HG03342 (cell line): ENCODE data around the gene NBR1.
A peak's percentile ranks its signal among the peaks of the same experiment; 100 is the strongest.
"Not testable (repeated sequence)": the region's sequence is repeated elsewhere in the genome, so short reads cannot be mapped to it uniquely, and the experiment has no call there.

Experiments used
- ATAC-seq: cut with Tn5 transposase; IDR thresholded peaks from one replicate; pipeline ENCODE4 v1.9.1; 2021; ENCODE audit warnings: mild to moderate bottlenecking, moderate library complexity; ENCODE audit not compliant: unreplicated experiment

Gene NBR1

DNA sequence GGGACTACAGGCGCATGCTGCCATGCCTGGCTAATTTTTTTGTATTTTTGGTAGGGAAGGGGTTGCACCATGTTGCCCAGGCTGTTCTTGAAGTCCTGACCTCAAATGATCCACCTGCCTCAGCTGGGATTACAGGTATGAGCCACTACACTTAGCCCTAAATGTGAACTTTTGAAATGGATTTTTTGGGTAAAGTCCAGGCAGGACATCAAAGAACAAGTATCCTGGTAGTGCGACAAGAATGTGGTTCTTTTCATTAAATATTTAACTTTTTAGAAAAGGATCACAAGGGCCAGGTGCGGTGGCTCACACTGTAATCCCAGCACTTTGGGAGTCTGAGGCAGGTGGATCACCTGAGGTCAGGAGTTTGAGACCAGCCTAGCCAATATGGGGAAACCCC is 15.3 kb upstream of the NBR1 start:
- ATAC-seq, result no peak

DNA sequence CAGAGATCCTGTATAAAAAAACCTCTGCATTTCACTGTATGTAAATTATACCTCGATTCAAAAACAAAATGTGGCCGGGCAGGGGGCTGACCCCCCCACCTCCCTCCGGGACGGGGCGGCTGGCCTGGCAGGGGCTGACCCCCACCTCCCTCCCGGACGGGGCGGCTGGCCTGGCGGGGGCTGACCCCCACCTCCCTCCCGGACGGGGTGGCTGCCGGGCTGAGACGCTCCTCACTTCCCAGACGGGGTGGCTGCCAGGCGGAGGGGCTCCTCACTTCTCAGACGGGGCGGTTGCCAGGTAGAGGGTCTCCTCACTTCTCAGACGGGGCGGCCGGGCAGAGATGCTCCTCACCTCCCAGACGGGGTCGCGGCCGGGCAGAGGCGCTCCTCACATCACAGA is 11.8 kb upstream of the NBR1 start:
- ATAC-seq, result not testable (repeated sequence)

DNA sequence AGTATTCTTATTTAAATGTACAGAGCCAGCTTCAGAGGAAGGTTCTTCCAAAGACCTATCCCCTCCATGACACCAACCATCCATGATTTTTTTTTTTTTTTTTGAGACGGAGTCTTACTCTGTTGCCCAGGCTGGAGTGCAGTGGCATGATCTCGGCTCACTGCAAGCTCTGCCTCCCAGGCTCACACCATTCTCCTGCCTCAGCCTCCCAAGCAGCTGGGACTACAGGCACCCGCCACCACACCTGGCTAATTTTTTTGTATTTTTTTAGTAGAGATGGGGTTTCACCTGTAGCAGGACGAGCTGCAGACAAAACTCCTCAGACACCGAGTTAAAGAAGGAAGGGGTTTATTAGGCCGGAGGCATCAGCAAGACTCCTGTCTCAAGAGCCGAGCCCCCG is 11.1 kb upstream of the NBR1 start:
- not testable (repeated sequence) for ATAC-seq

DNA sequence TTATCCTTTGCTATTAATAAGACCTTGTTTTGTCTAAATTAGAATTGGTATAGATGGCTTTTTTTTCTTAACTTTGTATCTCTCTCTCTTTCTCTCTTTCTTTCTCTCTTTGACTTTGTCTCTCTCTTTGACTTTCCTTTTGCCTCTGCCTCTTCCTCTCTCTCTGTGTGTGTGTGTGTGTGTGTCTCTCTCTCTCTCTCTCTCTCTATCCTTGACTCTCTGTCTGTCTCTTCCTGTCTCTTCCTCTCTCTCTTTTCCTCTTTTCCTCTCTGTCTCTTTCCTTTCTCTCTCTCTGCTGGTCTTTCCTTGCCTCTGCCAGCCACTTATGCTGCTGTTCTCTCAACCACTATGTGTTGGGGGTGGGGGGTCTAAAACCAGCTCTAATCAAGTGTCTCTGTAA is 5.0 kb upstream of the NBR1 start:
- not testable (repeated sequence) for ATAC-seq

DNA sequence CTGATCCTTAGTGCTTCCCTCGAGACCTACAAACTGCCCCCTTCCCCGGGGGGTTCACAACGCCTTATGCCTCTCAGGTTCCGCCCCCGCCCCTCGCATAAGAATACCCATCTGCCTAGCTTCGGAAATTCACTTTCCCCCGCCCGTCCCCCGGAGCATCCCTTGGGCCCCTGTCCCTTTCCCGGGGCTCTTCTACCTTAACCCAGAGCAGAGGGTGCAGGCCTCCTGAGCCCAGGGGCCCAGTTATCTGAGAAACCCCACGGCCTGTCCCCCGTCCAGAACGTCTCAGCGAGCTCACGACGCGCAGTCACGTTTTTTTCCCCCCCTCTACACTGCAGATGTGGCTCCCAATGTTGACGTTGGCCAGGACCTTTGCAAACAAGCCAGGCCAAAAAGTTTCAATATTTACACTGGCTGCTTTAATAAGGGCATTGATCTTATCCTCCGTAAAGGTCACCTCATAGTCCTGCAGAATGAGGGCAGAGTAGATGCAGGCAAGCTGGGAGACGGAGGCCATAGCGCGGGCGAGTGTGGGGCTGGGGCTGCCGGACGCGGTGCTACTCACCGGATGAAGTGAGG is 1.4 kb upstream of the NBR1 start:
- peak; percentile 25 for ATAC-seq

DNA sequence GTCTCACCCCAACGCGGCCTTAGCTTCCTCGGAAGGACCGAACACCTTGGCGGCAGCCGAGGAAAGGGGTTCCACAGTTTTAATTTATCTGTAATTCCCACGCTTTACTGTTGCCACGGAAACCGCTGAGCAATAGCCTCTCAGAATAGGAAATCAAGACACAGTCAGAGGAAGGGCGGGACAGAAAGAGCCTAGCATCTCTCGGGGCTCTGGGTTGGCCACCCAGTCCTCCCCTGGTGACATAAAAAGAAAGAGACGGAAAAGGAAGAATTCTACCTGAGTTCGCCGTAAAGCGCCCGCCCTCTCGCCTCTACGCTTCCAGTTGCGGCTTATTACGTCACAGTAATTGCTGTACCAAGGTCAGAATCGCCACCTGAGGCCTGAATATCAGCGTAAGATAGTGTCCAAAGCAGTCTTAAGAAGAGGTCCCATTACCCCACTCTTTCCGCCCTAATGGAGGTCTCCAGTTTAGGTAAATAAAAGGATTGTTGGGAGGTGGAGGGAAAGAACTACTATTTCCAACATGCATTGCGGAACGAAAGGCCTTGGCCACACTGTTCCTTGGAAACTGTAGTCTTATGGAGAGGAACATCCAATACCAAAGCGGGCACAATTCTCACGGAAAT is 761 bp upstream of the NBR1 start:
- ATAC-seq, result peak; percentile 69

DNA sequence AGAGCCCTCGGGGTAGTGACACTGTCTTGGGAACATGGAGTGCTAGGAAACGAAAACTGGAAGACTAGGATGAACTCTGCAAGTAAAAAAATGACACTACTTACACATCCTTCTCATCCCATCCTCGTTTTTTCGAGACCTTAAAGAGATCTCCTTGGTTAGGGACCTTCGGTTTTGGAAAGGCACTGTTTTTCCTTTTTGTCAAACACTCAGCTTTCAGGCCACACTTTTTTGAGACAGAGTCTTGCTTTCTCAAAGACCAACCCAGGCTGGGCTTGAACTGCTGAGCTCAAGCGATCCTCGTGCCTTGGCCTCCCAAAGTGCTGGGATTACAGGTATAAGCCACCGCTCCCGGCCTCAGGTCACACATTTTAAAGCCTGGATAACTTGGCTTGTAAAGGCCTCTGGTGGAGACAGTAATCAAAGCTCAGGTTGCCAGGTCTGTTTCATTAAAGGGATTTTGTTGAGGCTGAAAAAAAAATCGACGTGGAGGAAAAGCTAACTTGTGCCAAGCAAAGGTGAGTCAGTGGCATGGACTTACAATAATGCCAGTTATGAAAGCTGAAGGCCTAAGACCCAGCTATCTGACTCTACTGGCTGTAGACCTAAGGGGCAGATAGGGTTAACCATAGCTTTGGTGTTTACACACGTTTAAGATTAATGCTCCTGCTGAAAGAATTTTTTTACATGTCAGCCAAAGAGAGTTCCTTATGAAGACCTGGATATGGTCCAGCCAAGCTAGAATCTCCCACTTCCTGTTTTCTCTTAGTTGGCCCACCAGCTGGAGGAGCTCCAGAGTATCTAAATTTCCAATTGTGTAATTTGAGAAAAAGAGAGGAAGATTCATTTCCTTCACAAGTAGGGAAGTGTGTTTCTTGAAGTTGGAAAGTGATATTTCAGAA is 823 bp downstream of the NBR1 start:
- ATAC-seq, result no peak

DNA sequence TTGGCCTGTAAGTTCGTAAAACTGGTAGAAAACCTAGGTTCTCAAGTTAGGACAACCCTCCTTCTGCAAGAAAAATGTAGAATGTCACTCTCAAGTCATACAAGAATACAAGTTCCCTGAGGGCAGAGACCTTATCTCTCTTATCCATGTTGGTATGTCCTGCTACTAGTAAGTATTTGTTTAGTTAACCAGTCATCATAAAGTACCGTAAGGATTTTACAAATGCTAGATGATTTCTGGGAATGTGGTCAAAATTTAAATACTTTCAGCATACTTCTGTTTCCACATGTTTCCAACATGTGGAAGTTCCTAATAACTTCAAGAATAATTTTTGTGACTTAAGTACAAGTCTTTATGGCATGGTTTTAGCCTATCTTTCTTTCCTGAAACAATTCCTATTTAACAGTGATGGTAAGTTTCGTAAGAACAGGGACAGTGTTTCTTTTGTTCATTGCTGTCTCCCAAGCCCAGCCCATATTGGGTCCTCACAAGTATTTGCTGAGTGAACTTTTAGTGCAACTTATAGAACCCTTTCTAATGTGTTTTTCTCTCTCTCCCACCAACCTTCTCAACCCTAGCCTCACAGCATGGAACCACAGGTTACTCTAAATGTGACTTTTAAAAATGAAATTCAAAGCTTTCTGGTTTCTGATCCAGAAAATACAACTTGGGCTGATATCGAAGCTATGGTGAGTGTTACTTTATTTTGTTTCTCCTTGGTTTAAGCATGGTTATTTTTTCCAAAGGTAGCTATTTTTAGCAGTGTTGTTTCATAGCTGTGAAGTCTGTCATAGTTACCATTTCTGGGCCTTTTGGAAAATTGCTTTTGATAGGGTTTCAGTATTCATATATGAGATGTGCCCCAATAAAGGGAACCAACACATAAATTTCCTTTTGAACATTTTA is 4.5 kb downstream of the NBR1 start:
- ATAC-seq, result no peak

DNA sequence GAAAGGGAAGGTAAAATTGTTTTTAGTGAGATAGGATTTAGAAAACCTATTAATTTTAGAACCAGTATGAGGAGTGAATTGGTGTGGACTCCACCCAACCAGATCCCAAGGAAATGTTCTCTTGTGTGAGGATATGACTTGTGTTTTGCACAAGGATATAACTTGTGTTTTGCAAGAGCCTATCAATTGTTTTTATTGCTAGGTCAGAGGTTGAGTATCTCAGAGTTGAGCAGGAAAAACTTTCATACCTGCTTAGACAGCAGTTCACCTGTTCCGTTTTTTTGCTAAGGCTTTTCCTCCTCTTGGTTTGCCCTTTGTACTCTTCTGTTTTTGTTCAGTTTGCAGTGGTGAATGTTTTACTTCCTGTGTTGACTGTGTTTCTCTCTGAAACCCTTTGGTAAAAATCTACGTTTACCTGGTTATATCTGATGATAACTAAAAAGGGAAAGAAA is 5.1 kb downstream of the NBR1 start:
- ATAC-seq, result no peak

DNA sequence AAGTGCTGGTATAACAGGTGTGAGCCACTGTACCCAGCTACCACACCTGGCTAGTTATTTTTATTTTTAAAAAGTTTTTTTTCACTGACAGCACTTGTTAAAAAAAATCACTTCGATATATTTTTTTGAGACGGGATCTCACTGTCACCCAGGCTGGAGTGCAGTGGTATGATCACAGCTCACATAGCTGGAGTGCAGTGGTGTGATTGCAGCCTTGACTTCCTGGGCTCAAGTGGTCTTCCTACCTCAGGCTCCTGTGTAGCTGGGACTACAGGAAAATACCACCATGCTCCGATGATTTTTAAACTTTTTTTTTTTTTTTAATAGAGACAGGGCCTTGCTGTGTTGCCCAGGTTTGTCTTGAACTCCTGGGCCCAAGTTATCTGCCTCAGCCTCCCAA is 12.9 kb downstream of the NBR1 start:
- ATAC-seq, result no peak

DNA sequence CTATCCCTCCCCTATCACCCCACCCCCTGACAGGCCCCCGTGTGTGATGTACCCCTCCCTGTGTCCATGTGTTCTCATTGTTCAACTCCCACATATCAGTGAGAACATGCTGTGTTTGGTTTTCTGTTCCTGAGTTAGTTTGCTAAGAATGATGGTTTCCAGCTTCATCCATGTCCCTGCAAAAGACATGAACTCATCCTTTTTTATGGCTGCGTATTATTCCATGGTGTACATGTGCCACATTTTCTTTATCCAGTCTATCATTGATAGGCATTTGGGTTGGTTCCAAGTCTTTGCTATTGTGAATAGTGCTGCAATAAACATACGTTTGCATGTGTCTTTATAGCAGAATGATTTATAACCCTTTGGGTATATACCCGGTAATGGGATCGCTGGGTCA is 15.6 kb downstream of the NBR1 start:
- not testable (repeated sequence) for ATAC-seq

DNA sequence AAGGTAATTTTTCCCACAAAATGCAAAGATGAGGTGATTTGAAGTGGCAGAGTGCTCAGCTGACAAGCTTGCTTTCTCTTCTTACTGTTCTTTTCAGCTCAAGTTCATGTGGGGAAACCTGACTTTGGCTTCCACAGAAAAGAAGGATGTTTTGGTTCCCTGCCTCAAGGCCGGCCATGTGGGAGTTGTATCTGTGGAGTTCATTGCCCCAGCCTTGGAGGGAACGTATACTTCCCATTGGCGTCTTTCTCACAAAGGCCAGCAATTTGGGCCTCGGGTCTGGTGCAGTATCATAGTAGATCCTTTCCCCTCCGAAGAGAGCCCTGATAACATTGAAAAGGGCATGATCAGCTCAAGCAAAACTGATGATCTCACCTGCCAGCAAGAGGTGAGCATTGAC is 22.2 kb downstream of the NBR1 start:
- ATAC-seq, result no peak

DNA sequence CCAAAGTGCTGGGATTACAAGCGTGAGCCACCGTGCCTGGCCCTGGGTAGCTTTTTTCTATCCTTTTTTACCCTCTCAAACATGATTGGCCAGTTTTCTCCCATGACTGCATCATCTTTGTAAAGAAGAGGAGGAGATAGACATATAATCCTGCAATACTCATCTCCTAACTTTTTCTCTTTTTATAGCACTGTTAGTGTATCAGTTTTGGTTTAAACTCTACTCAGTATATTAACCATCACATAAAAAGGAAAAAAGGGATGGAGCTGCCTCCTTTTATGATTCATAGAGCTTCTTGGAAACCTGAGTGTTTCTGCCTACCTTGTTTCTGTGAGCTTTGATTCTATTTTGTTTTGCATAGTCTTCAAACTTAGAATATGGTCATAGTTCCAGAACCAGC is 28.6 kb downstream of the NBR1 start:
- ATAC-seq, result no peak

DNA sequence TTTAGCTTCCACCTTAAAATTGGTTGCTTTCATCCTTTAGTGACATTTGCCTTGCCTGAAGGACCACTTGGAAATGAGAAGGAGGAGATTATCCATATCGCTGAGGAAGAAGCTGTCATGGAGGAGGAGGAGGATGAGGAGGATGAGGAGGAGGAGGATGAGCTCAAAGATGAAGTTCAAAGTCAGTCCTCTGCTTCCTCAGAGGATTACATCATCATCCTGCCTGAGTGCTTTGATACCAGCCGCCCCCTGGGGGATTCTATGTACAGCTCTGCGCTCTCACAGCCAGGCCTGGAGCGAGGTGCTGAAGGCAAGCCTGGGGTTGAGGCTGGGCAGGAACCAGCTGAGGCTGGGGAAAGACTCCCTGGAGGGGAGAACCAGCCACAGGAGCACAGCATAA is 29.1 kb downstream of the NBR1 start:
- no peak for ATAC-seq

DNA sequence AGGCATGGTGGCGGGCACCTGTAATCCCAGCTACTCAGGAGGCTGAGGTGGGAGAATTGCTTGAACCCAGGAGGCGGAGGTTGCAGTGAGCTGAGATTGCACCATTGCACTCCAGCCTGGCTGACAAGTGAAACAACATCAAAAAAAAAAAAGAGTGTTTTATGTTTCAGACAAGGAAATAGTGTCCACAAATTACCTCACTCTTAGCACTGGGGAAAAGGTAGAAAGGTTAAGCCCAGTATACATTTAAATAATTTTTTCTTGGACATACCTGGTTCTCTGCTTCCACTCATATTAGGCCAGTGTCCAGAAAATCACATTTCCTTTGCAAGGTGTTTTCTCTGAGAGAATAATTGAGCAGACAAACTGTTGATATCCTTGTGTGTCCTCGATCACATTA is 32.0 kb downstream of the NBR1 start:
- ATAC-seq, result not testable (repeated sequence)

DNA sequence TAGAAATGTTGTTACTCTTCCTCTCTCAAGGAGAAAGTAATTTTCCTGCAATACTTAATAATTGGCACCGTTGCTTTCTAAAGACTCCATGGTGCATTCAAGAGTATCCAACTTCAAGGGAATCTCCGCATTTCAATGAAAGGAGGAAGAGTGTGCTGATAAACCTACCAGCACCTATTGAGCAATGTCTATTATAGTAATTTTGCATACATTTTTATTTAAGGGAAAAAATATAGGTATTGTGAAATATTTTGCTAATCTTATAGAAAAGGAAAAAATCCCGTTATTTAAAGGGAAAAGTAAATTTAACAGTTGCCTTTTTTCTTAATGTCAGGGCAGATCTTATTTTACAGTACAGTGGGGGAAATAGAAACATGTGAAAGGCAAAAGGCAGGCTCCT is 39.6 kb downstream of the NBR1 start:
- ATAC-seq, result no peak

DNA sequence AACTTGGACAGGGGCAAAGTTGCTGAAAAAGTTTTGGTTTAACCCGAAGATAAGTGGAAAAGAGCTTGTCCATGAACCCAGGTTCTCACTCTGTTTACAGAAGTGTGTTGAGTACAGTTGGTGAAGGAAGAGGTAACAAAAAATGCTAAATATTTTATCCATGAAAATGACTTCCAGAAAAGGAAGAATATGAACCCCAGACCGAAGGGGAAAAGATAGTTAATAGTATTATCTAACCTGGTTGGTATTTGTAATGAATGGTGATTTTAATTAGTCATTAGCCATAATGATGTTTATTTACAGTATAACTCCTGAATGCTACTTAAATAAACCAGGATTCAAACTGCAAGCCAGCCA is 40.1 kb downstream of the NBR1 start:
- ATAC-seq, result no peak

DNA sequence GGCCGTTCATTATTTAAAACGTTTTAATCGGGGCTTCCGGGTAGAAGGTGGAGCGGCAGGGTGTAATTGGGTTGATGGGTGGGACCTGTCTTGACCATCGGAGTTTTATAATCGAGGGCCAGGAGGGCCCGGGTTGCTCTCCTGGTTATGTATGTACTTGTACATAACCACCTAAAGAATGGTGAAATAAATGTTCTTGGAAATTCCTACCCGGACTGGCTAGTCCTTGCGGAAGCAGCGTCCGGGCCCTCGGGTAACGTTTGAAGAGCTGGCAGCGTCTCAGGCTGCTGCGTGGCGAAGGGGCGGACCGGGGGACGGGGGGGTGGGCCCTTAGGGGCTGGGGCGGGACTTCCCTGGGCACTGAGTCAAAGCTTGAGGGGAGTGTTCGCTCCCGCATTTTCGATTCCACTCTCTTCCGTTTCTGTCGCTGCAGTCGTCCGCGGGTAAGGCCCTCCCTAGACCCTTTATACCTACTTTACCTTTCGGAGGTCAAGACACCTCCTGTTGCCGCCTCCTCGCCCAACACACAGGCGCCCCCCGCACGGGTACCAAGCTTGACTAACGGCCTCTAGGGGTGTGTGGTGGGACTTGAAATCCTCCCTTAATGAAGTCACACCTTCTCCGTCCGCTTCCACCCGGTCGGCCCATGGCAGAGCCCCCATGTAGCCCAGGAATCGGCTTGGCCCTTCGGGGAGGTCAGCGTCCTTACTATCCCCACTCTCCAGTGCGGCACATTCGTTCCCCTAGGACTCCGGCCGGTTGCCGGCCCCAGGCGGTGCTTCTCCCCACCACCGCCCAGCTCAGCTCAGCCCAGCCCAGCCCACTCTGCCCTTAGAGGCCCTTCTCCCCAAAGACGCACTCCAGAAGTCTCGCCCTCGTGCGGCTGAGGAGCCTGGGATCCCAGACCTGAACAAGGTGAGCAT is 40.7 kb downstream of the NBR1 start, which contains the start of gene TMEM106A:
Gene TMEM106A, plus strand, starts transcription at position 396 of the 923 bp plus-strand sequence. CDS start 1,167 bp downstream, outside the sequence.
- peak; percentile 65 for ATAC-seq

DNA sequence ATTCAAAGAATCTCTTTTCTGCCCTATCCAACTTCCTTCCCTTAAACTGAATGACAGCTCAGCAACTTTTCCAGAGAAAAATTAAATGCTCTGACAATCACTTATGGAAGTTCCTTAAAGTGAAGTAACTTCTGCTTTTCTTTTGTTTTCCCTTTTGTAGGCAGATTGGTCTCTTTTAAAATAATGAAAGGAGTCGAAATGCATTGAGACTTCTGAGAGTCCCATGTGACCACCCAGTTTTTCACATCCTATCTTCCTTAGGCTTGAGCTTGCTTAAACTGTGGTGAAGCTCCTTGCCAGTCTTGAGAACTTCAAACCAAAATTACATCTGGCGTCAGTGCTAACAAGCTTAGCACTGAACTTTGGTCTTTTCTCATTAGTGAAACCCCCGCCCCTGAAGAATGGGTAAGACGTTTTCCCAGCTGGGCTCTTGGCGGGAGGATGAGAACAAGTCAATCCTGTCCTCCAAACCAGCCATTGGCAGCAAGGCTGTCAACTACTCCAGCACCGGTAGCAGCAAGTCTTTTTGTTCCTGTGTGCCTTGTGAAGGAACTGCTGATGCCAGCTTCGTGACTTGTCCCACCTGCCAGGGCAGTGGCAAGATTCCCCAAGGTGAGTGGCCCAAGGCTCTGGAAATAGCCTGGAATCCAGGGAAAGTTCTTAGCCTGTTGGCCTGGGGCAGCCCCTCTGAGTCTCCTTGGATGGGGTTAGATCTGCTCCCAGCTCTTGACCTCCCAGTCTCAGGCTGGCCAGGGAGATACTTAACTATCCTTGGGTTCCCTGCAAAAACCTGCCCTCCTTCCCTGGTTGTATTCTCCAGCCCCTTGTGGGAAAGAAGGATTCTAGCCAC is 41.9 kb downstream of the NBR1 start:
- ATAC-seq, result no peak
